ENCODE results near the gene HSPA14. TPM values are rescaled to one million over a fixed set of nuclear protein-coding genes. Genes with fewer than 3 reads are reported as not detected.

Gene HSPA14
- total RNA-seq, 1 experiment from 2014 or later: 17.5 TPM

- no peaks in the 10 kb centered on the region for H3K9me2 ChIP-seq (replicated peaks; ENCODE audit: low read length)
- POLR2A ChIA-PET (ENCODE audit: unreplicated experiment): no interaction called here
These were observed 78.5 kb downstream of the HSPA14 start for GRCh38 chr10:14916600-14916999.

GRCh38 chr10:14917827-14918226, 79.7 kb downstream of the HSPA14 start:
- POLR2A ChIA-PET (ENCODE audit: unreplicated experiment): no interaction called here
- DNase-seq (no peak), ATAC-seq (no peak)
- no peaks in the 10 kb centered on the region for H4K20me1 ChIP-seq (ENCODE audit: low read length)
- H3K36me3 ChIP-seq (ENCODE audit: low read depth, low read length): peaks cover 48% of the 10 kb centered on the region
- no peaks in the 10 kb centered on the region for H3F3A ChIP-seq (ENCODE audit: low read length, unreplicated experiment)
- no peaks in the 10 kb centered on the region for H3K79me2 ChIP-seq (ENCODE audit: low read length)
- H3K4me1 ChIP-seq (ENCODE audit: insufficient read depth, low read length): no peaks in the 10 kb centered on the region
- no peaks in the 10 kb centered on the region for H3K9me2 ChIP-seq (replicated peaks; ENCODE audit: low read length)
- CTCF ChIA-PET: no interaction called here
- no peak overlapping the region for H3K27ac ChIP-seq (ENCODE audit: low read length)
- no peaks in the 10 kb centered on the region for H3K27me3 ChIP-seq (ENCODE audit: low read length)
- intact Hi-C loops (cut with micrococcal nuclease): no loop called here
- no peaks in the 10 kb centered on the region; the same call in 1 of the 2 replicates for H3K9me3 ChIP-seq (ENCODE audit: low read length)
- H3K4me3 ChIP-seq (ENCODE audit: low read length): no peak overlapping the region
- no peak overlapping the region for H2AFZ ChIP-seq (ENCODE audit: low read length)
- TF ChIP-seq EZH2phosphoT487 (IDR thresholded peaks at IDR 0.05; ENCODE audit: borderline replicate concordance, low read length): no peak
- no peak for TF ChIP-seq EZH2 (IDR thresholded peaks at IDR 0.05; ENCODE audit: low read length, unreplicated experiment)
- no peak for TF ChIP-seq CTCF (conservative IDR thresholded peaks at IDR 0.05; ENCODE audit: low read depth, low read length)
- BruUV-seq (replicated peaks): no TSS peak
- H3K4me2 ChIP-seq (ENCODE audit: low read length): no peak overlapping the region
- H3K9ac ChIP-seq (ENCODE audit: low read length): no peak overlapping the region

More at GRCh38 chr10:14916600-14916999, 78.5 kb downstream of the HSPA14 start:
- Histone ChIP-seq H3K27ac (ENCODE audit: low read length) (no peak overlapping the region), H3K79me2 (ENCODE audit: low read length) (no peaks in the 10 kb centered on the region), H3K9ac (ENCODE audit: low read length) (no peak overlapping the region), H3K4me1 (ENCODE audit: insufficient read depth, low read length) (no peaks in the 10 kb centered on the region), H3K9me3 (ENCODE audit: low read length) (no peaks in the 10 kb centered on the region; the same call in 1 of the 2 replicates), H3F3A (ENCODE audit: low read length, unreplicated experiment) (no peaks in the 10 kb centered on the region), H4K20me1 (ENCODE audit: low read length) (no peaks in the 10 kb centered on the region), H2AFZ (ENCODE audit: low read length) (no peak overlapping the region), H3K4me3 (ENCODE audit: low read length) (no peak overlapping the region; the same call in 1 of the 2 replicates), H3K27me3 (ENCODE audit: low read length) (no peaks in the 10 kb centered on the region), H3K36me3 (ENCODE audit: low read depth, low read length) (peaks cover 48% of the 10 kb centered on the region), H3K4me2 (ENCODE audit: low read length) (no peak overlapping the region)
- TF ChIP-seq EZH2phosphoT487 (IDR thresholded peaks at IDR 0.05; ENCODE audit: borderline replicate concordance, low read length): no peak
- TF ChIP-seq CTCF (conservative IDR thresholded peaks at IDR 0.05; ENCODE audit: low read depth, low read length): no peak
- TF ChIP-seq EZH2 (IDR thresholded peaks at IDR 0.05; ENCODE audit: low read length, unreplicated experiment): no peak
- intact Hi-C loops (cut with micrococcal nuclease): no loop called here
- ATAC-seq: no peak
- no TSS peak for BruUV-seq (replicated peaks)
- no peak for DNase-seq
- CTCF ChIA-PET: no interaction called here

GRCh38 chr10:14918964-14919363, 80.9 kb downstream of the HSPA14 start:
- no peak overlapping the region for H3K27ac ChIP-seq (ENCODE audit: low read length)
- H3K4me1 ChIP-seq (ENCODE audit: insufficient read depth, low read length): no peaks in the 10 kb centered on the region
- POLR2A ChIA-PET (ENCODE audit: unreplicated experiment): no interaction called here
- peaks cover 48% of the 10 kb centered on the region for H3K36me3 ChIP-seq (ENCODE audit: low read depth, low read length)
- H3K9me2 ChIP-seq (replicated peaks; ENCODE audit: low read length): no peaks in the 10 kb centered on the region
- DNase-seq (no peak), ATAC-seq (no peak)
- H3K27me3 ChIP-seq (ENCODE audit: low read length): no peaks in the 10 kb centered on the region
- H4K20me1 ChIP-seq (ENCODE audit: low read length): no peaks in the 10 kb centered on the region
- H3F3A ChIP-seq (ENCODE audit: low read length, unreplicated experiment): no peaks in the 10 kb centered on the region
- no peak overlapping the region for H3K4me2 ChIP-seq (ENCODE audit: low read length)
- no TSS peak for BruUV-seq (replicated peaks)
- H3K9ac ChIP-seq (ENCODE audit: low read length): no peak overlapping the region
- no peak overlapping the region for H2AFZ ChIP-seq (ENCODE audit: low read length)
- CTCF ChIA-PET: no interaction called here
- H3K79me2 ChIP-seq (ENCODE audit: low read length): no peaks in the 10 kb centered on the region
- intact Hi-C loops (cut with micrococcal nuclease): no loop called here
- no peaks in the 10 kb centered on the region; the same call in 1 of the 2 replicates for H3K9me3 ChIP-seq (ENCODE audit: low read length)
- no peak overlapping the region for H3K4me3 ChIP-seq (ENCODE audit: low read length)
- TF ChIP-seq EZH2phosphoT487 (IDR thresholded peaks at IDR 0.05; ENCODE audit: borderline replicate concordance, low read length): no peak
- no peak for TF ChIP-seq EZH2 (IDR thresholded peaks at IDR 0.05; ENCODE audit: low read length, unreplicated experiment)
- no peak for TF ChIP-seq CTCF (conservative IDR thresholded peaks at IDR 0.05; ENCODE audit: low read depth, low read length)

Other genes with a start within 250 kb of the HSPA14 start
- gene FAM107B, start 63.4 kb upstream of the HSPA14 start, total RNA-seq (2014; rRNA removed): 33.5 and 36.6 TPM in 2 replicates
- 1.2 TPM in 1 of 2 replicates, not detected in the other for gene CDNF, start 269 bp upstream of the HSPA14 start, total RNA-seq (2014; rRNA removed)
- gene MSANTD7, start within 50 bp of the HSPA14 start, total RNA-seq (2014; rRNA removed): 8.2 and 10.7 TPM in 2 replicates
- 6.4 and 6.9 TPM in 2 replicates for gene SUV39H2, start 40.6 kb downstream of the HSPA14 start, total RNA-seq (2014; rRNA removed)
- gene DCLRE1C, start 115.8 kb downstream of the HSPA14 start, total RNA-seq (2014; rRNA removed): 3.7 and 9.8 TPM in 2 replicates
- gene MEIG1, start 121.1 kb downstream of the HSPA14 start, total RNA-seq (2014; rRNA removed): 1.6 TPM in 1 of 2 replicates, not detected in the other
- gene OLAH, start 205.6 kb downstream of the HSPA14 start, total RNA-seq (2014; rRNA removed): not detected in 2 replicates